ENCODE measurements around the gene LAMA2. TPM values are rescaled to one million over a fixed set of nuclear protein-coding genes. Genes with fewer than 3 reads are reported as not detected.

The LAMA2 gene
- polyA plus RNA-seq, 3 donors, result not detected

DNA sequence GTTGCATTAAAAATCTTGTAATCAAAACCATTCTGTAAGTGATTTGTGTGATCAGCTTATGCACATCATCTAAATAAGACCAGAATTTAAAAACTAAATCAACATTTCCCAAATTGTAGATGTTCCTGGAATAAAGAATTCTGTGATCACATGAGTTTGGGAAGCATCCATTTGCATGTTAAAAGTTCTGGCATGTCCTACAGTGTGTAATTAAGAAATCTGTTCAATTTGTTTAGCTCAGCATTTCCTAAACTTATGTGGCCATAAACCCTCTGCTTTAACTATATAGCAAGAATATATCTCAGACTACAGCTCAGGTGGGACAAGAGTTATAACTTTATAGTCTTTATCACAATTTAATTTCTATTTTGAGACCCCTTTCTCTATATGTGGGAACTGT lies 399.1 kb downstream of the LAMA2 start:
- no peaks in the 10 kb centered on the region for H3K27me3 Mint-ChIP-seq (ENCODE audit: low read depth in 3 of 3)
- H3K36me3 Mint-ChIP-seq, result no peaks in the 10 kb centered on the region
- no peaks in the 10 kb centered on the region for H3K79me2 ChIP-seq (ENCODE audit: insufficient read depth, low read length)
- no peaks in the 10 kb centered on the region for H4K20me1 ChIP-seq (ENCODE audit: insufficient read depth, low read length)
- no peaks in the 10 kb centered on the region for H3K9me3 Mint-ChIP-seq
- no peak overlapping the region for H3K4me2 ChIP-seq (replicated peaks; ENCODE audit: extremely low read depth, low read length, poor library complexity, severe bottlenecking)
- no peak overlapping the region for H3K27ac Mint-ChIP-seq
- DNase-seq, result no peak
- no peaks in the 10 kb centered on the region for H3K9me3 ChIP-seq (replicated peaks in 1 of 2; ENCODE audit: control insufficient read depth in 1 of 2, insufficient read depth in 1 of 2, low read length in 2 of 2)
- no peaks in the 10 kb centered on the region for H3K4me1 ChIP-seq (ENCODE audit: control insufficient read depth in 1 of 2, insufficient read depth in 2 of 2, low read length in 2 of 2)
- H2AFZ ChIP-seq (ENCODE audit: insufficient read depth, low read depth, low read length, poor library complexity, severe bottlenecking), result no peak overlapping the region
- TF ChIP-seq, protein P1, sequence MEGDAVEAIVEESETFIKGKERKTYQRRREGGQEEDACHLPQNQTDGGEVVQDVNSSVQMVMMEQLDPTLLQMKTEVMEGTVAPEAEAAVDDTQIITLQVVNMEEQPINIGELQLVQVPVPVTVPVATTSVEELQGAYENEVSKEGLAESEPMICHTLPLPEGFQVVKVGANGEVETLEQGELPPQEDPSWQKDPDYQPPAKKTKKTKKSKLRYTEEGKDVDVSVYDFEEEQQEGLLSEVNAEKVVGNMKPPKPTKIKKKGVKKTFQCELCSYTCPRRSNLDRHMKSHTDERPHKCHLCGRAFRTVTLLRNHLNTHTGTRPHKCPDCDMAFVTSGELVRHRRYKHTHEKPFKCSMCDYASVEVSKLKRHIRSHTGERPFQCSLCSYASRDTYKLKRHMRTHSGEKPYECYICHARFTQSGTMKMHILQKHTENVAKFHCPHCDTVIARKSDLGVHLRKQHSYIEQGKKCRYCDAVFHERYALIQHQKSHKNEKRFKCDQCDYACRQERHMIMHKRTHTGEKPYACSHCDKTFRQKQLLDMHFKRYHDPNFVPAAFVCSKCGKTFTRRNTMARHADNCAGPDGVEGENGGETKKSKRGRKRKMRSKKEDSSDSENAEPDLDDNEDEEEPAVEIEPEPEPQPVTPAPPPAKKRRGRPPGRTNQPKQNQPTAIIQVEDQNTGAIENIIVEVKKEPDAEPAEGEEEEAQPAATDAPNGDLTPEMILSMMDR (IDR thresholded peaks at IDR 0.05), result no peak
- no peak overlapping the region for H3K27ac ChIP-seq (ENCODE audit: low read depth in 1 of 2, low read length in 2 of 2)
- H3K36me3 ChIP-seq (replicated peaks in 1 of 2; ENCODE audit: control insufficient read depth in 1 of 2, insufficient read depth in 2 of 2, low read length in 2 of 2), result no peaks in the 10 kb centered on the region
- H3K4me1 Mint-ChIP-seq, result no peaks in the 10 kb centered on the region
- intact Hi-C loops (cut with micrococcal nuclease), result no loop called here
- no peaks in the 10 kb centered on the region for H3K27me3 ChIP-seq (ENCODE audit: control insufficient read depth in 2 of 2, insufficient read depth in 2 of 2, low read length in 2 of 2)
- H3K4me3 Mint-ChIP-seq, result no peak overlapping the region
- H3K4me3 ChIP-seq (replicated peaks in 1 of 3; ENCODE audit: low read depth in 2 of 3, low read length in 3 of 3), result no peak overlapping the region
- no peak overlapping the region for H3K9ac ChIP-seq (ENCODE audit: insufficient read depth, low read length, poor library complexity, severe bottlenecking)

DNA sequence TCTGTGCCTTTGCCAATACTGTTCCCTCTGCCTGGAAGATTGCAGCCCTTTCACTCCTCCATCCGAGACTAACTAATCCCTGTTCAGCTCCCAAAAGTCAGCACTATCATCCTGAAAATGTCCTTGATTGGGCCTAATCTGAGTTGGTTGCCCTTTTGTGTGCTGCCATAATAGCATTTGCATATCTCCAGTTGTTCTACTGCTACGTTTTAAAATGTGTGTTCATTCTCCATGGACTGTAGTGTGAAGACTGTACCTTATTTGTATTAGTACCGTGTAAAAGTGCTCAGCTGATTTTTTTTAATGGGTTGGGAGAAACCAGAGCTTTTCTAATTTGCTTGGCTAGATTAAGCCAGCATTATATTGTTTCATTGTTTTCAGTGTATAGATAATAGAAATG lies 401.3 kb downstream of the LAMA2 start:
- Mint-ChIP-seq H3K36me3 (no peaks in the 10 kb centered on the region), H3K9me3 (no peaks in the 10 kb centered on the region), H3K27me3 (ENCODE audit: low read depth in 3 of 3) (no peaks in the 10 kb centered on the region), H3K4me1 (no peaks in the 10 kb centered on the region), H3K27ac (no peak overlapping the region), H3K4me3 (no peak overlapping the region)
- H3K36me3 ChIP-seq (replicated peaks in 1 of 2; ENCODE audit: control insufficient read depth in 1 of 2, insufficient read depth in 2 of 2, low read length in 2 of 2), result no peaks in the 10 kb centered on the region
- intact Hi-C loops (cut with micrococcal nuclease), result no loop called here
- H3K79me2 ChIP-seq (ENCODE audit: insufficient read depth, low read length), result no peaks in the 10 kb centered on the region
- DNase-seq, result no peak
- no peaks in the 10 kb centered on the region for H4K20me1 ChIP-seq (ENCODE audit: insufficient read depth, low read length)
- TF ChIP-seq, protein P1 (IDR thresholded peaks at IDR 0.05), result no peak
- no peak overlapping the region for H3K4me3 ChIP-seq (replicated peaks in 1 of 3; ENCODE audit: low read depth in 2 of 3, low read length in 3 of 3)
- no peaks in the 10 kb centered on the region for H3K4me1 ChIP-seq (ENCODE audit: control insufficient read depth in 1 of 2, insufficient read depth in 2 of 2, low read length in 2 of 2)
- 92% methylated on average over 3 of the region's 3 CpGs for WGBS (ENCODE audit: insufficient coverage)
- no peak overlapping the region for H3K9ac ChIP-seq (ENCODE audit: insufficient read depth, low read length, poor library complexity, severe bottlenecking)
- no peaks in the 10 kb centered on the region for H3K9me3 ChIP-seq (replicated peaks in 1 of 2; ENCODE audit: control insufficient read depth in 1 of 2, insufficient read depth in 1 of 2, low read length in 2 of 2)
- no peak overlapping the region for H3K27ac ChIP-seq (ENCODE audit: low read depth in 1 of 2, low read length in 2 of 2)
- H3K27me3 ChIP-seq (ENCODE audit: control insufficient read depth in 2 of 2, insufficient read depth in 2 of 2, low read length in 2 of 2), result no peaks in the 10 kb centered on the region
- no peak overlapping the region for H2AFZ ChIP-seq (ENCODE audit: insufficient read depth, low read depth, low read length, poor library complexity, severe bottlenecking)
- H3K4me2 ChIP-seq (replicated peaks; ENCODE audit: extremely low read depth, low read length, poor library complexity, severe bottlenecking), result no peak overlapping the region
